Subcutaneous abdominal adipose tissue (tissue), 5 donors: ENCODE data around the gene MAP7.
"Not testable (repeated sequence)": the region's sequence is repeated elsewhere in the genome, so short reads cannot be mapped to it uniquely, and the experiment has no call there.

Experiments
- H3K27ac ChIP-seq: one replicate; pipeline ENCODE4 v1.7.0; 2013; ENCODE audit warnings: low read depth, mild to moderate bottlenecking, inconsistent platforms, low read length, moderate library complexity
- H3K27me3 ChIP-seq, 5 donors: one replicate each; pipeline ENCODE4 v1.7.0; 2013; ENCODE audit warnings: low read length in 5 of 5, inconsistent platforms in 1 of 5; ENCODE audit not compliant: control insufficient read depth in 5 of 5, insufficient read depth in 4 of 5
- H3K36me3 ChIP-seq, 5 donors: one replicate each; pipeline ENCODE4 v1.7.0; 2013; ENCODE audit warnings: low read length in 5 of 5; ENCODE audit not compliant: control insufficient read depth in 5 of 5, insufficient read depth in 5 of 5
- H3K4me1 ChIP-seq, 5 donors: one replicate each; pipeline ENCODE4 v1.7.0; 2013; ENCODE audit warnings: low read length in 5 of 5, mild to moderate bottlenecking in 3 of 5, moderate library complexity in 1 of 5; ENCODE audit not compliant: control insufficient read depth in 5 of 5, insufficient read depth in 5 of 5
- H3K4me3 ChIP-seq, 5 donors: one replicate each; pipeline ENCODE4 v1.7.0; 2013; ENCODE audit warnings: low read length in 5 of 5, low read depth in 1 of 5
- H3K9ac ChIP-seq, 5 donors: one replicate each; pipeline ENCODE4 v1.7.0; 2013; ENCODE audit warnings: low read length in 5 of 5, mild to moderate bottlenecking in 4 of 5, moderate library complexity in 3 of 5
- H3K9me3 ChIP-seq, 5 donors: one replicate each; pipeline ENCODE4 v1.7.0; 2013; ENCODE audit warnings: low read length in 5 of 5; ENCODE audit not compliant: control insufficient read depth in 5 of 5
- donor health status: healthy.
- donor health status: healthy.
- donor health status: healthy.
- donor health status: healthy.
- donor health status: healthy.

MAP7 gene

GRCh38 chr6:136439514-136440190 lies 110.6 kb downstream of the MAP7 start:
- no peaks in the 10 kb centered on the region for H3K4me1 ChIP-seq
- H3K36me3 ChIP-seq = no peaks in the 10 kb centered on the region
- H3K9ac ChIP-seq = no peak overlapping the region
- H3K9me3 ChIP-seq = no peaks in the 10 kb centered on the region
- no peaks in the 10 kb centered on the region for H3K27me3 ChIP-seq
- no peak overlapping the region for H3K4me3 ChIP-seq
- H3K27ac ChIP-seq = no peak overlapping the region

DNA sequence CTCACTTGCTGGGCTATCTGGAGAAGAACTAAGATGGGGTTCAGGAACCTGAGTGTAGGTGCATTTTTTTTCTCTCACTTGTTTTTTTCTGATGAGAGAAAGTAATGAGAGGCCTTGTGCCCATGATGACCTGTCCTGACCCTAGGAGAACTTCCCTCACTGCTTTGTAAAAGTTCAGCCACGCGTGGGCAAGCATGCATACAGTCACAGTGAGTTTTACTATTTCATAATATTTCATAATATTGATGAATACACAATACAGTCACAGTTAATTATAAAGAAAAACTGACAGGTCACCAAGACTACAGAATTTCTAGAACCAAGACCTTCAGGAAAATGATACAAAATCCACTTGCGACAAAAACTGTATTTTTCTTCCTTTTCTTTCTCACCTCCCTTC lies 111.8 kb downstream of the MAP7 start:
- Histone ChIP-seq H3K4me1 (no peaks in the 10 kb centered on the region), H3K4me3 (no peak overlapping the region), H3K27me3 (no peaks in the 10 kb centered on the region), H3K9ac (no peak overlapping the region), H3K36me3 (no peaks in the 10 kb centered on the region), H3K27ac (no peak overlapping the region), H3K9me3 (no peaks in the 10 kb centered on the region)

DNA sequence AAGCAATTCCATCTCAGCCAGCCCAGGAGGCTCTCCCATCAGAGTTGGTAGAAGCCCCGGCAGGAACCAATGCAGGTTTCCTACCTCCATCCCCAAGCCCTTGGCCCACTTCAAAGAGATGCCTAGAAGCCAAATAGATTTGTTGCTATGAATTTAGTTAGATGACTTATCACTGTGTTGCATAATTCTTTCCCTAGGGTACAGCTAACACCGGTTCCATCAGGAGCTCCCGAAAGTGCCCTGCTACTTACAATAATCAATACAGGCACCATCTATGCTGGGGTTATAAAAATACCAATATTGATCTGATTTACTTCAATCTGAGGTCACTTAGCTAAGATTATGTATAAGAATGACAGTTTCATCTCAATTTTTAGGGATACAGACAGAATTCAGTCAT lies 113.0 kb downstream of the MAP7 start:
- Histone ChIP-seq H3K9ac (no peak overlapping the region), H3K4me3 (no peak overlapping the region), H3K4me1 (no peaks in the 10 kb centered on the region), H3K27ac (no peak overlapping the region), H3K36me3 (no peaks in the 10 kb centered on the region), H3K9me3 (no peaks in the 10 kb centered on the region), H3K27me3 (no peaks in the 10 kb centered on the region)

GRCh38 chr6:136435101-136435500 lies 115.1 kb downstream of the MAP7 start:
- no peaks in the 10 kb centered on the region for H3K9me3 ChIP-seq
- no peaks in the 10 kb centered on the region for H3K36me3 ChIP-seq
- no peaks in the 10 kb centered on the region for H3K4me1 ChIP-seq
- no peaks in the 10 kb centered on the region for H3K27me3 ChIP-seq
- H3K9ac ChIP-seq = no peak overlapping the region
- no peak overlapping the region for H3K4me3 ChIP-seq
- H3K27ac ChIP-seq = no peak overlapping the region

GRCh38 chr6:136431306-136431705 lies 118.9 kb downstream of the MAP7 start:
- not testable (repeated sequence) for H3K27me3 ChIP-seq, H3K9me3 ChIP-seq, H3K27ac ChIP-seq, H3K9ac ChIP-seq, H3K4me1 ChIP-seq, H3K4me3 ChIP-seq, H3K36me3 ChIP-seq

- H3K27ac ChIP-seq = no peak overlapping the region
- no peak overlapping the region for H3K4me3 ChIP-seq
- no peaks in the 10 kb centered on the region for H3K4me1 ChIP-seq
- no peaks in the 10 kb centered on the region for H3K27me3 ChIP-seq
- H3K9ac ChIP-seq = no peak overlapping the region
- no peaks in the 10 kb centered on the region for H3K36me3 ChIP-seq
- H3K9me3 ChIP-seq = no peaks in the 10 kb centered on the region
Observed at GRCh38 chr6:136429264-136430065, 120.8 kb downstream of the MAP7 start.

- no peak overlapping the region for H3K9ac ChIP-seq
- no peaks in the 10 kb centered on the region for H3K27me3 ChIP-seq
- H3K4me3 ChIP-seq = no peak overlapping the region
- no peaks in the 10 kb centered on the region for H3K36me3 ChIP-seq
- no peak overlapping the region for H3K27ac ChIP-seq
- no peaks in the 10 kb centered on the region for H3K9me3 ChIP-seq
- H3K4me1 ChIP-seq = no peaks in the 10 kb centered on the region
Observed at GRCh38 chr6:136427378-136427717, 122.9 kb downstream of the MAP7 start.

DNA sequence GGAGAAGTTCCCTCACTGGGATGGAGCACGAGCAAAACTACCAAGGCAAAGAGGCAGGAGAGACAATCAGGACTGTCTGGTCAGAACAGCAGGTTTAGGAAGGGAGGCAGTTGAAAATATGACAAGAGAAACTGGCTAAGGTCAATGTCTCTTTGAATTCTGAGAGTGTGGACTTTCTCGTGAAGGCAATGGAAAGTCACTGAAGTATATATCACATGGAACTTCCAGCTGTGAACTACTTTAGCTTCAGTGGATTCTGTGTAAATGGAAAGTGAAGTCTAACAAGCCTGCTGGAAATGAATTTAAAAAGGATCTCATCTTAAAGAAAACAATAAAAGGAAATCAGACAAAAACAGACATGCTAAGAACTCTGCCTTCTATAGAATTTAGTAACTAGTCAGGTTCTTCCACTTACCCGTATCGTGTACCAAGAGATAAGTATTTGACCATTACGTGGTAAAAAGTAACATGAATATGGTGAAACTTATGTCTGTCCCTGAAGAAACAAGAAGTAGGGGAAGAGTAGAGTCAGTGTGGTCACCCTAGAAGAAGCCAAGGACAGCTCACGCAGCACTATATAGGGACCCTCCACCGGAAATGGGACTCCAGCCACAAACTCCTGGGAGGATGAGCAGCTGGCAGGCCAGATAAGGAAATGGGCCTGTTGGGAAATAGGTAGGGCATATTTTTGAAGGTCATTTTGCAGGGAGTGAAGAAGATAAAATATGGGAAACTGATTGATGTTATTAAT lies 123.4 kb downstream of the MAP7 start:
- no peaks in the 10 kb centered on the region for H3K27me3 ChIP-seq
- H3K27ac ChIP-seq = no peak overlapping the region
- H3K4me3 ChIP-seq = no peak overlapping the region
- no peaks in the 10 kb centered on the region for H3K4me1 ChIP-seq
- no peaks in the 10 kb centered on the region for H3K36me3 ChIP-seq
- no peak overlapping the region for H3K9ac ChIP-seq
- H3K9me3 ChIP-seq = no peaks in the 10 kb centered on the region

DNA sequence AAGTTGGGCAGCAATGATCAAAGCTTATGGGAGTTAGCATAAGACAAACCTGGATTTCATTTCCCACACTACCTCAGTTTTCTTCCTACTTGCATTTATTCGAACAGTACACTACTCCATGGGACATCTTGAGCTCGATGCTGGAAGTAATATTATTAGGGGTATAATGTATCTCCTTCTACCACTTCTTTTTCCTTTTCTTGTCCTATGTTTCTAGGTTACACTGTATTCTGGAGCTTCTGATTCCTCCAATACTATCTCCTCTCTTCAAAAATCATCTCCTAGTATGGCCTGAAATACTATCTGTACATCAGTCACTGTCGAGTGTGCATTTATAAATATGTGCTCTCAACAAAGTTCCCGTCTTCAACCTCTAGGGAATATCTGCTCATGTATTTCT lies 124.4 kb downstream of the MAP7 start:
- Histone ChIP-seq H3K9ac (no peak overlapping the region), H3K4me1 (no peaks in the 10 kb centered on the region), H3K4me3 (no peak overlapping the region), H3K36me3 (peaks cover 0 to 6% (median 2%) of the 10 kb centered on the region in 5 donors), H3K27me3 (no peaks in the 10 kb centered on the region), H3K27ac (no peak overlapping the region), H3K9me3 (no peaks in the 10 kb centered on the region)

- H3K36me3 ChIP-seq = peaks cover 0 to 12% (median 5%) of the 10 kb centered on the region in 5 donors
- H3K9ac ChIP-seq = no peak overlapping the region
- H3K4me3 ChIP-seq = no peak overlapping the region
- H3K27ac ChIP-seq = no peak overlapping the region
- H3K4me1 ChIP-seq = no peaks in the 10 kb centered on the region
- no peaks in the 10 kb centered on the region for H3K27me3 ChIP-seq
- H3K9me3 ChIP-seq = no peaks in the 10 kb centered on the region
Observed at GRCh38 chr6:136424901-136425300, 125.3 kb downstream of the MAP7 start.
